CD4-positive, alpha-beta T cell (primary cell): Measurements from ENCODE around the gene CGNL1. TPM values are rescaled to one million over a fixed set of nuclear protein-coding genes. Genes with fewer than 3 reads are reported as not detected.

ENCODE experiments used
- ATAC-seq: fragments of 200-7000 bp; cut with Tn5 transposase; one replicate; pipeline ENCODE4 v1.10.0; 2022; ENCODE audit warnings: mild to moderate bottlenecking; ENCODE audit not compliant: poor library complexity
- CTCF ChIA-PET: fragments of 350-600 bp; sonication (Branson Sonifier 250); formaldehyde crosslinking; loops from one replicate; lab custom pipeline; 2021; ENCODE audit warnings: antibody characterized with exemption, inconsistent platforms; lab: Charles Lee
- POLR2A ChIA-PET: fragments of 350-600 bp; sonication (Branson Sonifier 250); formaldehyde crosslinking; loops from one replicate; lab custom pipeline; 2021; ENCODE audit warnings: antibody characterized with exemption, inconsistent platforms; lab: Charles Lee
- DNase-seq, 14 experiments: peaks; one replicate each; pipeline ENCODE4 v3.0.0-alpha.2; 2013 to 2020; ENCODE audit warnings: mixed read lengths in 2 of 14
- H3K27ac ChIP-seq, 2 donors: one replicate each; pipeline versions ENCODE4 v1.5.1 to v1.7.0; 2013; ENCODE audit warnings: low read length in 2 of 2, low read depth in 1 of 2, mild to moderate bottlenecking in 1 of 2
- H3K27me3 ChIP-seq, 2 experiments: 1 replicate in 1 of 2; 2 replicates in 1 of 2; pipeline versions ENCODE4 v1.6.1 to v1.7.0; 2013; ENCODE audit warnings: low read length in 2 of 2, control low read depth in 1 of 2, mild to moderate bottlenecking in 1 of 2, moderate library complexity in 1 of 2; ENCODE audit not compliant: insufficient read depth in 2 of 2, control insufficient read depth in 1 of 2
- H3K36me3 ChIP-seq: one replicate; pipeline ENCODE4 v1.6.1; 2013; ENCODE audit warnings: low read length, control low read depth; ENCODE audit not compliant: insufficient read depth
- H3K4me1 ChIP-seq: one replicate; pipeline ENCODE4 v1.6.1; 2013; ENCODE audit warnings: low read length, control low read depth; ENCODE audit not compliant: insufficient read depth
- H3K4me3 ChIP-seq: one replicate; pipeline ENCODE4 v1.5.1; 2013; ENCODE audit warnings: mild to moderate bottlenecking, low read length, moderate library complexity
- H3K9me3 ChIP-seq, 2 experiments: 1 replicate in 1 of 2; 2 replicates in 1 of 2; pipeline versions ENCODE4 v1.6.1 to v1.7.0; 2013; ENCODE audit warnings: low read length in 2 of 2, mild to moderate bottlenecking in 2 of 2, control low read depth in 1 of 2, moderate library complexity in 1 of 2; ENCODE audit not compliant: control insufficient read depth in 1 of 2, insufficient read depth in 1 of 2
- H3K27ac Mint-ChIP-seq: one replicate; pipeline ENCODE4 v1.8.0; 2020; ENCODE audit warnings: mixed read lengths
- H3K27me3 Mint-ChIP-seq: one replicate; pipeline ENCODE4 v1.8.0; 2021; ENCODE audit warnings: mixed read lengths
- H3K36me3 Mint-ChIP-seq: one replicate; pipeline ENCODE4 v1.8.0; 2021; ENCODE audit warnings: low read depth, mixed read lengths
- H3K4me1 Mint-ChIP-seq: one replicate; pipeline ENCODE4 v1.8.0; 2021; ENCODE audit warnings: low read depth, mixed read lengths
- H3K4me3 Mint-ChIP-seq: one replicate; pipeline ENCODE4 v1.8.0; 2020; ENCODE audit warnings: mild to moderate bottlenecking, mixed read lengths
- H3K9me3 Mint-ChIP-seq: one replicate; pipeline ENCODE4 v1.8.0; 2020; ENCODE audit warnings: mixed read lengths
- CTCF ChIP-seq: fragments of 200-600 bp; IDR thresholded peaks from one replicate; pipeline ENCODE4 v1.8.0; 2022; ENCODE audit warnings: antibody characterized with exemption, mild to moderate bottlenecking
- intact Hi-C, 2 experiments: fragments of 100-400 bp; cut with DNase I in 1 of 2; cut with micrococcal nuclease in 1 of 2; formaldehyde crosslinking; loops; one replicate each; pipeline versions ENCODE4 v1.15.1 to v1.9.0; 2023 to 2025; cut with DNase I, micrococcal nuclease
- total RNA-seq, 174 experiments: library from RNA in 2 of 174; stranded (reverse) in 2 of 174; gene quantifications; one replicate each; pipeline ENCODE4 v1.2.3 and lab custom pipeline; 2021 to 2026

The CGNL1 gene
- total RNA-seq, 2 experiments from 2014 or later, result not detected

GRCh38 chr15:57496946-57497869 is 120.9 kb downstream of the CGNL1 start:
- ChIA-PET POLR2A (no interaction called here), CTCF (no interaction called here)
- Mint-ChIP-seq H3K4me1 (no peaks in the 10 kb centered on the region), H3K36me3 (no peaks in the 10 kb centered on the region), H3K27me3 (peaks cover 4% of the 10 kb centered on the region), H3K4me3 (no peak overlapping the region), H3K9me3 (no peaks in the 10 kb centered on the region), H3K27ac (no peak overlapping the region)
- ATAC-seq (no peak), DNase-seq (no peak)
- Histone ChIP-seq H3K9me3 (no peaks in the 10 kb centered on the region), H3K27ac (no peak overlapping the region), H3K36me3 (no peaks in the 10 kb centered on the region), H3K4me3 (no peak overlapping the region), H3K27me3 (no peaks in the 10 kb centered on the region), H3K4me1 (no peaks in the 10 kb centered on the region)
- TF ChIP-seq CTCF, result no peak
- intact Hi-C loops, result no loop called here

- Histone ChIP-seq H3K4me1 (no peaks in the 10 kb centered on the region), H3K4me3 (no peak overlapping the region), H3K36me3 (no peaks in the 10 kb centered on the region), H3K27ac (no peak overlapping the region), H3K27me3 (no peaks in the 10 kb centered on the region), H3K9me3 (no peaks in the 10 kb centered on the region)
- Mint-ChIP-seq H3K4me1 (no peaks in the 10 kb centered on the region), H3K36me3 (no peaks in the 10 kb centered on the region), H3K27me3 (peaks cover 4% of the 10 kb centered on the region), H3K9me3 (no peaks in the 10 kb centered on the region), H3K4me3 (no peak overlapping the region), H3K27ac (no peak overlapping the region)
- no peak for DNase-seq
- intact Hi-C loops, result no loop called here
- POLR2A ChIA-PET, result no interaction called here
- CTCF ChIA-PET, result no interaction called here
- ATAC-seq, result no peak
- no peak for TF ChIP-seq CTCF
These were observed 124.0 kb downstream of the CGNL1 start for GRCh38 chr15:57500256-57500655.

GRCh38 chr15:57500979-57501576 is 124.8 kb downstream of the CGNL1 start:
- ChIA-PET CTCF (no interaction called here), POLR2A (no interaction called here)
- intact Hi-C loops, result no loop called here
- Mint-ChIP-seq H3K4me3 (no peak overlapping the region), H3K27ac (no peak overlapping the region), H3K27me3 (peaks cover 4% of the 10 kb centered on the region), H3K36me3 (no peaks in the 10 kb centered on the region), H3K9me3 (no peaks in the 10 kb centered on the region), H3K4me1 (no peaks in the 10 kb centered on the region)
- no peaks in the 10 kb centered on the region for H3K27me3 ChIP-seq
- H3K9me3 ChIP-seq, result no peaks in the 10 kb centered on the region
- no peak overlapping the region for H3K27ac ChIP-seq
- no peak for DNase-seq
- no peak for ATAC-seq
- H3K4me1 ChIP-seq, result no peaks in the 10 kb centered on the region
- no peaks in the 10 kb centered on the region for H3K36me3 ChIP-seq
- no peak for TF ChIP-seq CTCF
- no peak overlapping the region for H3K4me3 ChIP-seq
